ENCODE results near the gene NPAS3. TPM values are rescaled to one million over a fixed set of nuclear protein-coding genes. Genes with fewer than 3 reads are reported as not detected.
A peak's percentile ranks its signal among the peaks of the same experiment; 100 is the strongest.

The NPAS3 gene
- total and polyA plus RNA-seq, 10 donors = 0.13 to 9.5 (median 2.9) TPM

DNA sequence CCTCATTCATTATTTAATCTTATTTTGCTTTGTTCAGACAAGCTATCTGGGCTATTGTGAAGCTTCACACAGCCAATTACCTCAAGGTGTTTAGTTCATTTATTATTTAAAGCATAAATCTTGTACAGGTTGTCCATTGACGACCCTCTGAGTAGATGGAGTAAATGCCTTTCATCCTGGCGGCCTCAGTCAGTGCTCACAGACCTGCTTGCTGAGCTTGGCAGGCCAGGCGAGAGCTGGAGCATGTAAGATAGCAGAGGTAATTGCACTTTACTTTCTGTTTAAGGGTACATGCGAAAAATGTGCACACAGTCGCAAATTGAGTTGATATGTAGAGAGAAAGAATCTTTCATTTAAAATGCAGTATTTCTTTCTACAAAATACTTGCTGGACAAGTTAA, 224.4 kb downstream of the NPAS3 start:
- TF ChIP-seq POLR2AphosphoS5 (IDR thresholded peaks at IDR 0.05) (no peak), POLR2A (IDR thresholded peaks at IDR 0.05) (no peak)
- TF ChIP-seq, protein P1, sequence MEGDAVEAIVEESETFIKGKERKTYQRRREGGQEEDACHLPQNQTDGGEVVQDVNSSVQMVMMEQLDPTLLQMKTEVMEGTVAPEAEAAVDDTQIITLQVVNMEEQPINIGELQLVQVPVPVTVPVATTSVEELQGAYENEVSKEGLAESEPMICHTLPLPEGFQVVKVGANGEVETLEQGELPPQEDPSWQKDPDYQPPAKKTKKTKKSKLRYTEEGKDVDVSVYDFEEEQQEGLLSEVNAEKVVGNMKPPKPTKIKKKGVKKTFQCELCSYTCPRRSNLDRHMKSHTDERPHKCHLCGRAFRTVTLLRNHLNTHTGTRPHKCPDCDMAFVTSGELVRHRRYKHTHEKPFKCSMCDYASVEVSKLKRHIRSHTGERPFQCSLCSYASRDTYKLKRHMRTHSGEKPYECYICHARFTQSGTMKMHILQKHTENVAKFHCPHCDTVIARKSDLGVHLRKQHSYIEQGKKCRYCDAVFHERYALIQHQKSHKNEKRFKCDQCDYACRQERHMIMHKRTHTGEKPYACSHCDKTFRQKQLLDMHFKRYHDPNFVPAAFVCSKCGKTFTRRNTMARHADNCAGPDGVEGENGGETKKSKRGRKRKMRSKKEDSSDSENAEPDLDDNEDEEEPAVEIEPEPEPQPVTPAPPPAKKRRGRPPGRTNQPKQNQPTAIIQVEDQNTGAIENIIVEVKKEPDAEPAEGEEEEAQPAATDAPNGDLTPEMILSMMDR (IDR thresholded peaks at IDR 0.05 in 8 of 11, conservative IDR thresholded peaks at IDR 0.05 in 3 of 11) = no peak
- Histone ChIP-seq H3K9me3 (no peaks in the 10 kb centered on the region), H3K36me3 (no peaks in the 10 kb centered on the region), H3K4me1 (no peaks in the 10 kb centered on the region), H3K4me3 (peak overlapping the region in 1 of 8 donors; percentile 22), H3K27ac (peak overlapping the region in 3 of 8 donors; percentile 5 to 20 (median 18)), H3K27me3 (replicated peaks in 1 of 7) (no peaks in the 10 kb centered on the region)
- 82 to 88% (median 84%) methylated on average over 5 of the region's 5 CpGs for WGBS, 5 donors
- intact Hi-C loops (cut with DNase I; ENCODE audit: low total_unique reads) = no loop called here
- no peak for DNase-seq

DNA sequence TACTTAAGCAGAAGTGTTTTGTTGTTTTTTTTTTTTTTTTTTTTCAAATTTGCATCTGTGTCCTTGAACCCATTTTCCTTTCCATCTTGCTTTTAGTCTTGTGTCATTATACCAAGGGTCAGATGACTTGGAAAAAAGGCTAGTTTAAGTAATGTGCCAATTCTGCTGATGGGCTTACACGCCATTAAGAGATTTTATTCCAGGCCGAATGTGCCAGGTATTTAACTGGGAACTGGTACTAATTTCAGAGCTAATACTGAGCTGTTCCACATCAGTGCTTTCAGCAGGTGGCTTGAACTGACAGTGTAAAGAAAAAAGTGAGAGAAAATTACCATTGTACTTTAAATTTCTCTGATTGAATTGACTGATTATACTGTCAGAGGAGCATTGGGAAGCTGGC, 224.9 kb downstream of the NPAS3 start:
- Histone ChIP-seq H3K36me3 (no peaks in the 10 kb centered on the region), H3K4me3 (no peak overlapping the region), H3K27ac (peak overlapping the region in 1 of 8 donors; percentile 20), H3K9me3 (no peaks in the 10 kb centered on the region), H3K4me1 (no peaks in the 10 kb centered on the region), H3K27me3 (replicated peaks in 1 of 7) (no peaks in the 10 kb centered on the region)
- 85 to 94% (median 88%) methylated on average over 2 of the region's 2 CpGs for WGBS, 5 donors
- TF ChIP-seq POLR2A (IDR thresholded peaks at IDR 0.05) (no peak), POLR2AphosphoS5 (IDR thresholded peaks at IDR 0.05) (no peak)
- TF ChIP-seq, protein P1 (IDR thresholded peaks at IDR 0.05 in 8 of 11, conservative IDR thresholded peaks at IDR 0.05 in 3 of 11) = no peak
- DNase-seq = no peak
- intact Hi-C loops (cut with DNase I; ENCODE audit: low total_unique reads) = no loop called here

DNA sequence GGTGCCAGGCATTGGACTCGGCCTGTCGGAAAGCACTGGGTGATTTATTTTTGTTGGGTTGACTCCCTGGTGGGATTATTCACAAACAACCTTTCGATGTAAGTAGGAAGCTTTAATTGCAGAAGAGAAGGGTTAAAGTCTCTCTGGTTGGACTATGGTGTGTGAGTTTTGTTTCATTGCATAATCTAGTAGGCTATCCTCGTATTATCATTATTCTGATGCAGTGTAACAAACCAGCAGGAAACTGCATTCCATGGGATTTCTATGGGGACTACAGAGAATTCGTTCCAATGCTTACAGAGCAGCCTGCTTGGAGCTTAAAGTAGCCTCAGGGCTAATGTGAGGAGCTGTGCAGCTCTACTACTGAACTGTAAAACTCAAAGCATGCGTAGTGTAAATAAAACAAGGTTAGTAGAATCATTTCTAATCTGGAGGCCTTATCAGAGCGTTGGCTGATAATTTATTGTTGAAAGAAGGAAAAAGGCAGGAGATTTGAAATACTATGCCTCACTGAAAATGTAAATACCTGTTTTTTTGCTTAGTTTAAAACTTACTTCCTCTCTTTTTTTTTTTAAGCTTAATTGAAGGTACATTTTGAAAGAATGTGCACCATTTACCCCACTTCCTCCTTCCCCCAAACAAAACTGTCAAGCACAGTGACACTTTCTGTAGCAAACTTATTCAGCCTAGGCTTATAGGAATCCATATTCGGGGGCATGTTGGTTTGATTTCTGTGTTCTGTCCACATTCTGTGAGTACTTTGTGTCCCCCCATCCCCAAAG, 226.7 kb downstream of the NPAS3 start:
- Histone ChIP-seq H3K4me3 (no peak overlapping the region), H3K9me3 (no peaks in the 10 kb centered on the region), H3K4me1 (no peaks in the 10 kb centered on the region), H3K27me3 (replicated peaks in 1 of 7) (no peaks in the 10 kb centered on the region), H3K27ac (no peak overlapping the region), H3K36me3 (no peaks in the 10 kb centered on the region)
- no peak for DNase-seq
- TF ChIP-seq, protein P1 (IDR thresholded peaks at IDR 0.05 in 8 of 11, conservative IDR thresholded peaks at IDR 0.05 in 3 of 11) = no peak
- TF ChIP-seq POLR2A (IDR thresholded peaks at IDR 0.05) = no peak
- no peak for TF ChIP-seq POLR2AphosphoS5 (IDR thresholded peaks at IDR 0.05)
- 79 to 90% (median 84%) methylated on average over 8 of the region's 8 CpGs for WGBS, 5 donors
- intact Hi-C loops (cut with DNase I; ENCODE audit: low total_unique reads) = no loop called here

DNA sequence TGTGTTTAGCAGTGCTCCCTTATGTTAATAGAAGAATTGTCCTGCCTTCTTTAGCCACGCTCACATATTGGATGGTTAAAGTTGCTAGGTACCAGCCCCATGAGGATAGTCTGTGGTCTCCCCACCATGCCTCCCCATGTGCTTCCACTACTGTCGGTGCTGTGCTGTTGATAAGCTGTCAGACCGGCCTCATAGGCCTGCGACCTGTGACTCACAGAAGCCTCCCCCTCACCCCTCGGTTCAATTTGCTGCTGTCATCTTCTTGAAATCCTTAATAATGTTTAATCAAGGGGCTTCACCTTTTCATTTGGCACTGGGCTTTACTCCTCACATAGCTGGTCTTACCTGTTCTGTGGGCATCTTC, 227.2 kb downstream of the NPAS3 start:
- DNase-seq = no peak
- Histone ChIP-seq H3K27me3 (replicated peaks in 1 of 7) (no peaks in the 10 kb centered on the region), H3K4me1 (no peaks in the 10 kb centered on the region), H3K9me3 (no peaks in the 10 kb centered on the region), H3K4me3 (no peak overlapping the region), H3K27ac (no peak overlapping the region), H3K36me3 (no peaks in the 10 kb centered on the region)
- WGBS, 5 donors = 81 to 90% (median 85%) methylated on average over 5 of the region's 5 CpGs
- intact Hi-C loops (cut with DNase I; ENCODE audit: low total_unique reads) = no loop called here
- TF ChIP-seq POLR2A (IDR thresholded peaks at IDR 0.05) (no peak), POLR2AphosphoS5 (IDR thresholded peaks at IDR 0.05) (no peak)
- TF ChIP-seq, protein P1 (IDR thresholded peaks at IDR 0.05 in 8 of 11, conservative IDR thresholded peaks at IDR 0.05 in 3 of 11) = no peak
